NT2/D1 (cell line): Measurements from ENCODE around the gene ZFX.

Source experiments
- DNase-seq: peaks from one replicate; pipeline ENCODE4 v3.0.0-alpha.2; 2011; ENCODE audit warnings: low read depth, low spot score
- H3K27me3 ChIP-seq: 2 replicates; pipeline ENCODE4 v1.6.0; 2011; ENCODE audit warnings: mild to moderate bottlenecking; ENCODE audit not compliant: insufficient read length, insufficient read depth
- H3K36me3 ChIP-seq: 2 replicates; pipeline ENCODE4 v1.6.1; 2011; ENCODE audit warnings: mild to moderate bottlenecking, low read length, mixed read lengths; ENCODE audit not compliant: insufficient read depth, insufficient read length
- H3K4me1 ChIP-seq: 2 replicates; pipeline ENCODE4 v1.5.1; 2011; ENCODE audit not compliant: insufficient read depth, insufficient read length
- H3K4me3 ChIP-seq: 2 replicates; pipeline ENCODE4 v1.5.1; 2011; ENCODE audit warnings: low read depth; ENCODE audit not compliant: insufficient read length
- H3K9ac ChIP-seq: 2 replicates; pipeline ENCODE4 v1.6.0; 2011; ENCODE audit warnings: low read depth; ENCODE audit not compliant: insufficient read length
- H3K9me3 ChIP-seq: 2 replicates; pipeline ENCODE4 v1.5.1; 2011; ENCODE audit warnings: mild to moderate bottlenecking, low read length; ENCODE audit not compliant: insufficient read depth
- SUZ12 ChIP-seq: IDR thresholded peaks from 2 replicates; pipeline ENCODE4 v1.6.1; 2011; ENCODE audit not compliant: insufficient read length, insufficient read depth; ENCODE audit errors: extremely low read depth
- YY1 ChIP-seq: IDR thresholded peaks from 2 replicates; pipeline ENCODE4 v1.6.1; 2011; ENCODE audit not compliant: insufficient read length, insufficient read depth
- ZNF274 ChIP-seq: IDR thresholded peaks from 2 replicates; pipeline ENCODE4 v1.6.1; 2011; ENCODE audit warnings: mild to moderate bottlenecking, low read depth, low read length

The ZFX gene

DNA sequence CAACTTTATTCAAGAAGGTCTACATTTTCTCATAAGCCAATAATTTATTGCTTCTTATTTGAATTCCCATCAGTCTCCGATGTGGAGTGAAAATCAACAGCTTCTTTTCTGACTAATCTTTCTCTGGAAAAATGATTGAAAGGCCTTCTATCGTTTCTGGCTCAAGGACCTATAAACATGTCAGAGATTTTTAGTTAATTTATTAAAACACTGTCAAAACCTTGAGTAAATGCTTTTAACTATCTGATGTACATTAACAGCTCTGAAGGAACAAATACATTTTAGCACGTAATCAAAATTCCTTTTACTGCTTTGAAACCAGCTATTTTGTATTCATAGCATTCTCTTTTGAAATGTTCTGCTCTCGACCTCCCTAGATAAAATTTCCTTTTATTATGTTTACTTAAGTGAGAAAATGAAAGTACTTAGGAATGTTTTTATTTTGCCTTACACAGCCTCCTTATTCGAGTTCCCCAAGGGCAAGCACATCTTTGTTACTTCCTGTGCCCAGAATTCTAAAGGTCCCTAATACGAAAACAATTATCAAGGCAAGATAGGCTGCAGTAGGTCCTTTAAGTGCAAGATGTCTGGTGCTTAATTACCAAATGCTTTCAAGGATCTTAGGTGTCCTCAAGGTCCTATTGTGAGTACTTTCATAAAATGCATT, 3.1 kb upstream of the ZFX start:
- peaks cover 4% of the 10 kb centered on the region for H3K36me3 ChIP-seq
- TF ChIP-seq ZNF274: no peak
- TF ChIP-seq SUZ12: no peak
- no peak for TF ChIP-seq YY1
- no peak for DNase-seq
- H3K4me1 ChIP-seq: no peaks in the 10 kb centered on the region
- H3K4me3 ChIP-seq: no peak overlapping the region
- H3K9me3 ChIP-seq: no peaks in the 10 kb centered on the region
- no peak overlapping the region for H3K9ac ChIP-seq
- H3K27me3 ChIP-seq: no peaks in the 10 kb centered on the region

GRCh38 chrX:24147165-24147564, 2.4 kb upstream of the ZFX start:
- Histone ChIP-seq H3K9me3 (no peaks in the 10 kb centered on the region), H3K9ac (no peak overlapping the region), H3K4me3 (no peak overlapping the region), H3K4me1 (no peaks in the 10 kb centered on the region), H3K36me3 (peaks cover 10% of the 10 kb centered on the region), H3K27me3 (no peaks in the 10 kb centered on the region)
- TF ChIP-seq ZNF274 (no peak), SUZ12 (no peak), YY1 (no peak)
- DNase-seq: no peak

DNA sequence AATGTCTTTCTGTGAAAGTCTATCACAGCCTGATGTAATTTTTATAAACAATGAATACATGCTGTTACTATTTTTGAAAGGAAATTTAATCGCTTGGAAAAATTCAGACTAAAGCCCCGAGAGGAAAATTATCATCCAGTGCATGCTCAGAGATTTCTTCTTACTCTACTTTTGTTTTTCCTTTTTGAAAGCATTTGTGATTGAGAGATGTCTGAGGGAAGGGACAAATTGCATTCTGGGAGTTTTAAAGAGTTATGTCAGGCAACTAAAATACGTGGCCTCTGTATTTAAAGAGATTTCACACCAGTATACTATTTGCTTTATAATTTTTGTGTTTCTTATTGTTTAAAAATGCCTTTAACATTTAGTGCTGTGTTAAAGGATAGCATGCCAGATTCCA, 1.4 kb upstream of the ZFX start:
- Histone ChIP-seq H3K27me3 (no peaks in the 10 kb centered on the region), H3K9me3 (no peaks in the 10 kb centered on the region), H3K36me3 (peaks cover 16% of the 10 kb centered on the region), H3K4me1 (no peaks in the 10 kb centered on the region), H3K4me3 (no peak overlapping the region), H3K9ac (peak overlapping the region; percentile 92)
- DNase-seq: no peak
- TF ChIP-seq YY1: no peak
- TF ChIP-seq ZNF274: no peak
- no peak for TF ChIP-seq SUZ12

GRCh38 chrX:24148535-24149350, 786 bp upstream of the ZFX start:
- peak overlapping the region; percentile 92 for H3K9ac ChIP-seq
- no peaks in the 10 kb centered on the region for H3K9me3 ChIP-seq
- no peak for DNase-seq
- H3K36me3 ChIP-seq: peaks cover 20% of the 10 kb centered on the region
- no peaks in the 10 kb centered on the region for H3K27me3 ChIP-seq
- peak overlapping the region; percentile 54 for H3K4me3 ChIP-seq
- no peaks in the 10 kb centered on the region for H3K4me1 ChIP-seq
- TF ChIP-seq YY1 (no peak), SUZ12 (no peak), ZNF274 (no peak)

DNA sequence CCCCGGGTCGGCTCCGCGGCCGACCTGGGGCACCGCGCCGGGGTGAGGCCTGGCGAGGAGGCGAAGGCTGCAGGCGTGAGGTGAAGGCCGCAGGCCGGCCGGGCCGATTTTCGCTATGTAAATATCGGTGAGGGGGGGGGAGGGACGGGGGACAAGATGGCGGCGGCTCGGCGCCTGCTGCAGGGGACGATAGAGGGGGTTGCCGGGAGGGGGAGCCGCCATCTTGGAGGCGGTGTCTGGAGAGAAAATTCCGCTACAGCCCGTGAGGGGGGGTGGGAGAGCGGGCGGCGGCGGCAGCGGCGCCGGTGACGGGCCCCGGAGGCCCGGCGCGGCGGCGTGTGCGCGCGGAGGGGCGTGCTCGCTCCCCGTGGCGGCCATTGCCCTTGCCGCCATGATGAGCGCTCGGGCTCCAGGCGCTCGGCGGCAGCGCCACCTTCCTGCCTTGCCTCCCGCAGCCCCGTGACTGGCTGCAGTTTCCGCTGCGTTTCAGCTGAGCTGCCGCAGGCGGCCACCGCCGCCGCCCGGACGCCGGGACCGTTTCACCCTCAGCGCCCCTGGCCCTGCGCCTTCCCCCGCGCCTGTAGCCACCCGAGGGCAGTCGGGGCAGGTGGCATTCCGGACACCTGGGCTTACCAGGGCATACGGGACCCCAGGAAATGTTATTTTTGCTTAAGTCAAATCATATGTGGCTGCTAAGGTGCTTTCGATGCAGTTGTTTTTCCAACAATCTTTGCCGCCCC, 692 bp downstream of the ZFX start:
- Histone ChIP-seq H3K4me1 (no peaks in the 10 kb centered on the region), H3K36me3 (peaks cover 32% of the 10 kb centered on the region), H3K27me3 (no peaks in the 10 kb centered on the region), H3K4me3 (peak overlapping the region; percentile 62), H3K9ac (peak overlapping the region; percentile 94), H3K9me3 (no peaks in the 10 kb centered on the region)
- DNase-seq: peak; percentile 78
- no peak for TF ChIP-seq SUZ12
- TF ChIP-seq YY1: peak; percentile 88

DNA sequence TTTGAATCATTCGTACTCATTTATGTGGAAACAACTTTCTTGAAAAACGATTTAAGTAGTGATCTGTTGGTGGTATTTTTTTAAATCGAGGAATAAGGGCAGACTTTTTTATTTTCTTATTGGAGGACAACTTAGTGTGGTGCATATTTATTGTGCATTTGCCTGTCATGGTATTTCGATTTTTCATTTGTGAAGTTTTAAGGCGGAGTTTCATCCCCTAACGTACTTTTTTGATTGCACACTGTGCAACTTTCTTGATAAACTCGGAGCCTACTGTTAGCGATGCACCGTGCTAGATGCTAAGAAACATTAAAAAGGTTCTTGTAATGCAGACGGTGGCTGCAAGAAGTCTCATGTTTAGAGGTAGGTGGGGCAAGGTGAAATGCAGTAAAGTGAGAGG, 1.4 kb downstream of the ZFX start:
- Histone ChIP-seq H3K9ac (peak overlapping the region; percentile 94), H3K36me3 (peaks cover 32% of the 10 kb centered on the region), H3K4me3 (peak overlapping the region; percentile 62), H3K27me3 (no peaks in the 10 kb centered on the region), H3K9me3 (no peaks in the 10 kb centered on the region), H3K4me1 (no peaks in the 10 kb centered on the region)
- TF ChIP-seq YY1 (no peak), ZNF274 (no peak), SUZ12 (no peak)
- DNase-seq: no peak

DNA sequence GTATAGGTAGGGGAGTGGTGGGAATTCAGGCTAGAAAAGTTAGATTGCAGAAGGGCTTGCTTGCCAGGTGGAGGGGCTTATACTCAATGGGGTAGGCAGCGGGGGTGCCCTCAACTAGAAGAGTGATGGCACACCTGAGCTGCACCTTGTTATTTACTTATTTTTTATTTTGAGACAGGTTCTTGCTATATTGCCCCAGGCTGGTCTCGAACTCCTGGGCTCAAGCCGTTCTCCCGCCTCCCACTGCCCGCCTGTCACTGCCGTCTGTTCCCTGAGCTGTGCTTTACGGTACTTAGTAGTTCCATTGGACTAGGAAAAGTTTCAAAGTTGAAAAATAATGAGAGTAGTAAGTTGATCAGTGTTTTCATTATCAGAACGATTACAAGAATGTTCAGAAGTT, 2.0 kb downstream of the ZFX start:
- no peaks in the 10 kb centered on the region for H3K9me3 ChIP-seq
- TF ChIP-seq YY1: no peak
- TF ChIP-seq ZNF274: no peak
- TF ChIP-seq SUZ12: no peak
- H3K9ac ChIP-seq: peak overlapping the region; percentile 94
- DNase-seq: no peak
- no peaks in the 10 kb centered on the region for H3K4me1 ChIP-seq
- peaks cover 32% of the 10 kb centered on the region for H3K36me3 ChIP-seq
- H3K4me3 ChIP-seq: peak overlapping the region; percentile 62
- no peaks in the 10 kb centered on the region for H3K27me3 ChIP-seq
